Head of caudate nucleus (tissue), 42 donors: ENCODE results near the gene PCP2.
A peak's percentile ranks its signal among the peaks of the same experiment; 100 is the strongest.

Source experiments
- DNase-seq, 42 donors: peaks; one replicate each; pipeline versions ENCODE4 v3.0.0 to v3.0.0-alpha.2; 2020 to 2021; ENCODE audit warnings: mixed read lengths in 7 of 42
- intact Hi-C: fragments of 100-400 bp; cut with DNase I; formaldehyde crosslinking; loops from one replicate; pipeline ENCODE4 v1.15.0; 2022

PCP2 gene

GRCh38 chr19:7642295-7643030, 8.9 kb upstream of the PCP2 start:
- intact Hi-C loops, result no loop called here
- DNase-seq, result no peak

DNA sequence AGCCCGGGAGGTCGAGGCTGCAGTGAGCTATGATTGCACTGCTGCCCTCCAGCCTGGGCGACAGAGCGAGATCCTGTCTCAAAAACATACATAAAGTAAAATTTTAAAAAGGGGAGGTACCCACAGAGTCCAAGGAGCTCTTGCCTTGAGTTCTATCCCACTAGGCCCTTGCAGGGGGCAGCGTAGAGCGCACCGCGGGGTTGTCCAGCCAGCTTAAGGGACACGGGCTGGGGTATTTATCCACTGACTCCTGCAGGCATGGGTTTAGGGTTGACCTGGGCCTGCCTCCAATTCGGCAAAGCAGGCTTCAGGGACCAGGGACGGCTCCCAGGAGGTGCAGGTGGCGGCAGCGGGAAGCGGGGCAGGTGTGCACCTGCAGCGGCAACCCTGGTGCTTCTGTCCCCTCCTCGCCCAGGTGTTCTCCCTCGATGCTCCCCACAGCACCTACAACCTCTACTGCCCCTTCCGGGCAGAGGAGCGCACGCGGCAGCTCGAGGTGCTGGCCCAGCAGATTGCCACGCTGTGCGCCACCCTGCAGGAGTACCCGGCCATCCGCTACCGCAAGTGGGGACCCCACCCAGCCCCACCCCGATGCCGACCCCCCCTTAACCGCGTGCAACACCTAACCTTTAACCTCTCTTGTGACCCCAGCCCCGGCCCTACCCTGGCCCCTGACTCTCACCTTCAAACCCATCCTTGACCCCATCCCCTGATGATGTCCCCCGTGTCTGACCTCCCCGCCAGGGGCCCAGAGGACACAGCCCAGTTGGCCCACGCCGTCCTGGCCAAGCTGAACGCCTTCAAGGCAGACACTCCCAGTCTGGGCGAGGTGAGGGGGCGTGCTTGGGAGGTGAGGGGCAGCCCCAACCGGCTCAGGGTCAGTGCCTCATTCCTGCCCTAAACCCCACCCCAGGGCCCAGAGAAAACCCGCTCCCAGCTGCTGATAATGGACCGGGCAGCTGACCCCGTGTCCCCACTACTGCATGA, 8.1 kb upstream of the PCP2 start:
- DNase-seq, result no peak
- intact Hi-C loops, result no loop called here

- no peak for DNase-seq
- intact Hi-C loops, result no loop called here
Observed at GRCh38 chr19:7640803-7641202, 7.3 kb upstream of the PCP2 start.

- no peak for DNase-seq
- intact Hi-C loops, result no loop called here
Observed at GRCh38 chr19:7639863-7640348, 6.4 kb upstream of the PCP2 start.

- no peak for DNase-seq
- intact Hi-C loops, result no loop called here
Observed at GRCh38 chr19:7638802-7639465, 5.4 kb upstream of the PCP2 start.

DNA sequence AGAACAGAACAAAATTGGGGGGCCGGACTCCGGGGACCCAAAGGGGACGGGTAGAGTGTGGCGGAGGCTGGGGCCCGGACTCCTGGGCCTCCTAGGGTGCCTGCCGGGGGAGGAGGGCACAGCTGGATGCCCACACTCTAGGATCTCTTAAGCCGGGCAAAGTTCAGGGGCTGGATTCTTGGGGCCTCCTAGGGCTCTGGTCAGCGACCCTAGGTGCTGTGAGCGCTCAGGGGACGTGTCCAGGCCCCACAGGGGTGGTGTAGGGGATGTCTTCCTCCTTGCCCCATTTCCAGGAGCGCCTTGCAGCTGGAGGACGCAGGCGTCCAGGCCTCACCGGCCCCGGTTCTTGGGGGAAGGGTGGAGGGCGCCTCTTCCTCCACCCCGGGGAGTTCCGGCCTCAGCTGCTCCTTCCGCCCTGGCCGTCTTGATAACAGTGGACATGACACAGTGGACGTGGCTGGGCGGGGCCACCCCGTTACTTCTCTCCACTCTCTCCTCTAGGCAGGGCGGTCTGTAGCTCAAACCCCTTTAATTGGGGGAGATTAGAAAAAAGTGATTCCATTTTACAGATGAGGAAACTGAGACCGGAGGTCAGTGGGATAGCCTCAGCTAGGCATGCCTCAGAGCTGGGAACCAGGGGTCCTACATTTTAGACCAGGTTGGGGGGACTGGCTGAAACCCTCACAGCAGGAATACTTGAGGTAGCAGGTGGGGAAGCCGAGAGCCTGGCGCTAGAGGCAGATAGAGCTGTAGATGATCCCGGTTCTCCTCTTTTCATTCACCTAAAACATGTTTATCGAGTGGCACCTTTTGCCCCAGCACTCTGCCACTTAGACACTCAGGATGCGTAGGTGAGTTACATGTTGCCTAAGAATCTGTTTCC, 4.1 kb upstream of the PCP2 start:
- DNase-seq, result peak in 10 of 42 donors; percentile 20 to 57 (median 34)
- intact Hi-C loops, result no loop called here

GRCh38 chr19:7636691-7637373, 3.3 kb upstream of the PCP2 start, which contains the start of gene STXBP2:
STXBP2 (plus strand) TSS chr19:7637110; CDS start chr19:7637150, 40 bp downstream.
- DNase-seq, result peak in 25 of 42 donors; percentile 19 to 67 (median 40)
- intact Hi-C loops, result no loop called here

DNA sequence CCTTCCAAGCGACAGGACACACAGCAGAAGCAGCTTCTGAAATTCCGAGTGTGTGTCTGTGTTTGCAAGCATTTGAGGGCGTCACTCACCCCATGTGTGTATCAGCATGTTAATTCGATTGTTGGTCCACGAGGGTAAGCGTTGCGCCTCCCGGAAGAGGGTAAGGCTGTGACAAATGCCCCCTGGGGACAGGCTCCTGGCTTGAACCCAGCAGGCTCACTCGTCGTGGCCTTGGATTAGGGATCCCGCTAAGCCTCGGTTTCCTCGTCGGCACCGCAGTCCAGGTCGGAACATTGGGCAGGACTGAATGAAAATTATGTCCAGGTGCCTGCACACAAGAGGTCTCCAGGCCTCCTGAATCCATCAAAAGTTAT, 2.8 kb upstream of the PCP2 start:
- no peak for DNase-seq
- intact Hi-C loops, result no loop called here

GRCh38 chr19:7635670-7636069, 2.2 kb upstream of the PCP2 start:
- intact Hi-C loops, result no loop called here
- DNase-seq, result no peak

DNA sequence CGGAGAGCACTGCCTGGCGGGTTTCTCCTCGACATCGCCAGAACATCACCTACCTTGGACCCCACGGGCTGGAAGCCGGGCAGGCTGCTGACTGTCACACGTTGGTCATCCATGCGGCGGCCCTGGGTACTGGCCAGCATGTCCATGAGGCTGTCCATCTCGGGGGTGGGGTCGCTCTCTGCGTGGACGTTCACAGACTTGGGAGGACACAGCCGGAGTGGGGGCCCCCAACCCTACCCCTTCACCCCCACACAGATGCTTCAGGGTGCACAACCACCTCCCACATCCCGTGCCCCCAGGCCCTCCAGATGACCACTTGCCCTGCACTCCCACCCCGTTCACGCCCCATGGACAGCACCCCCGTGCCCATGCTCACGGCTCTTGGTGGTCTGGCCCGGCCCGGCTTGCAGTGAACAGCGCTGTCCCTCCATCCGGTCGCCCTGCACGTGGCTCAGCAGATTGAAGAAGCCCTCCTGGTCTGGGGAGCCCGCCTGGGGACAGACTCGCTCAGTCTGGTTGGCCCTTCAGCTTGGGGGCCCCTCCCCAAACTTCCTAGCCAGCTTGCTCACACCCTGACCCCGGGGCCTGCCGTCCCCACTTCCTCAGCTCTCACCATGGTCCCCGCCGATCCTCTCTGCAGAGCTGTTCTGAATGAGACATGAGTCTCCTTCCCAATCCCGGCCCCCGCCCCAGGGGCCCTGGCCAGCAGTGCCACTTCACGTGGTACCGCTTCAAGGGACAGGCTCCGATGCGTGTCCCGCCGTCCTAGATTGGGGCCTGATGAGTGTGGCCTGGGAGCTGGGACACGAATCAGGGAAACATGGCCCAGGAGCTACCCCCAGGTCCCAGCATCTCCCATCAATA, 947 bp downstream of the PCP2 start:
- DNase-seq, result no peak
- intact Hi-C loops, result no loop called here

DNA sequence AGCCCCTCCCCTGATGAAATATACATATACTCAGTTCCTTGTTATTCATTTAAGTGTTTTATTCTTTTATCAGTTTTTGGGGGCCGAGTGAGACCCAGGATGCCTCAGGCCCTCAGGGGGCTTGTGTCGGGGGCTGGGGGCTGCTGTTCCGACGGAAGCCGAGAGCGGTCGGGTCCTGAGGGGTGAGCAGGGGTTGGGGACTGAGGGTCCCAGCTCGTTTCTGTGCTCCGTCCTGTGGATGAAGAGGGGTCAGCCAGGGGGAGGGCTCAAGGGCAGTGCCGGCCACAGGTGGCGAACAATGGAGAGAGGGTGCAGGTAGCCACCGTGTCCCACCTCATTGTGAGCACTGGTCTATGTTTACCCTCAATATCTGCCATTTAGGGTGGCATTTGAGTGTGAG, 1.9 kb downstream of the PCP2 start:
- DNase-seq, result no peak
- intact Hi-C loops, result no loop called here

DNA sequence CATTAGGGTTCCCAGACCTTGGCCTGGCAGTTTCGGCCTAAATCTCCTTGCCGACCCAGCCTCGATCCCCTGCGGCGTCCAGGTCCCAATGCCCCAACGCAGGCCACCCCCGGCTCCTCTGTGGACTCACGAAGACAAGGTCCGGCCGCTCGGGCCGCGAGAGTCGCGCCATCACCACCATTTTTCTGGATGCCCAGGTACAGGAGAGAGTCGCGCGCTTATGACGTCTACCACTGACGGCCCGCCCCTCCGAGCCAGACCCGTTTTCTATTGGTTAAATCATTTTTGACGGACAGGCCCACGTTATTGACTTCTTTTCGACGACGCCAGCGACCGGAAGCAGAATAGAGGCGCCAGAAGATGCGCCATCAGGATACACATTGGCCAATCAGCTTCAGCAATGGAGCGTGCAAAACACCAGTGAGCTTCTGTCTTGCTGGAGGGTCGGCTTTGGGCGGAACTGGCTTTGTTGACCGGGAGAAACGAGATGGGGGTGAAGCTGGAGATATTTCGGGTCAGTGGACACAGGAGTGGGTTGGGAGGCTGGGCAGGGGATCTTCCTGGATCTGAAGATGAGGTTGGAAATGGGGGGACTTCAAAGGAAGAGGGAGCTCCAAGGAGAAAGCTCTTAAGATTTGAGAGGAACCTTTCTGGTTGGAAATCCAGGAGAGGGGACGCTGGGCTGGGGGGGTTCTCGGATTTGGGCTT, 4.0 kb downstream of the PCP2 start, which contains the start of the genes PET100 and XAB2:
Gene PET100 (plus strand): TSS at position 447 of the 708 bp plus-strand sequence. CDS start 41 bp downstream, at position 488.
Gene XAB2 (minus strand): TSS at position 199 of the 708 bp plus-strand sequence. CDS start 18 bp downstream, at position 181.
- intact Hi-C loops, result no loop called here
- peak; percentile 93 to 99 (median 98) for DNase-seq

DNA sequence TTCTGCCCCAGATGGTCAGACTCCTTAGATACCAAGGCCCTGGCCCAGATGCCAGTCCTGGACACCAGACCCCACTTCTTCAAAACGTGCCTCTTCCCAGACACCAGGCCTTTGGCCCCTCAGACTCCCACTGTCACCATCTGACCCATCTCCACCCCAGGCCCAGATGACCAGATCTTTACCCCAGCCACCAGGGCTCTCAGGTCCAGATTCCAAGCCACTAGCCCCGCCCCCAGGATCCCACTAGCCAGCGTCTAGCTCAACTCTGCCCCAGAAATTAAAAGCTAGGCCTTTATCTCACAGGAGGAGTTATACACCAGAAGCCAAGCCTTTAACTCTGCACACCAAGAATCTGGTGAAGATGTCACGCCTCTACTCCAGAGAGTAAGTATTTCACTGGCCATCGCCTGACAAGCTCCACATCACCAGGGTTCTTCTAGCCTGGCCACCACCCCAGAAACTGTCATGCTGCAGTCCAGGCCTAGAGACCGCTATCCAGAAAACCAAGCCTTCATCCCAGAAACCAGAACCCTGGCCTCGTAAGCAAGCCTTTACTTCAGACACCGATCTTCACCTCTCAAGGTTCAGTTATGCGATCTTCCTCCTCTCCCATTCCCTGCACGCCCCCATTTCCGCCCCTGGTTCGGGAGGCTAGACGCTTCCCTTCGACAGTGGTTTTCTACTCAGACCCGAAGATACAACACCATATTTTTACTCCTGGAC, 4.8 kb downstream of the PCP2 start:
- DNase-seq, result no peak
- intact Hi-C loops, result no loop called here

DNA sequence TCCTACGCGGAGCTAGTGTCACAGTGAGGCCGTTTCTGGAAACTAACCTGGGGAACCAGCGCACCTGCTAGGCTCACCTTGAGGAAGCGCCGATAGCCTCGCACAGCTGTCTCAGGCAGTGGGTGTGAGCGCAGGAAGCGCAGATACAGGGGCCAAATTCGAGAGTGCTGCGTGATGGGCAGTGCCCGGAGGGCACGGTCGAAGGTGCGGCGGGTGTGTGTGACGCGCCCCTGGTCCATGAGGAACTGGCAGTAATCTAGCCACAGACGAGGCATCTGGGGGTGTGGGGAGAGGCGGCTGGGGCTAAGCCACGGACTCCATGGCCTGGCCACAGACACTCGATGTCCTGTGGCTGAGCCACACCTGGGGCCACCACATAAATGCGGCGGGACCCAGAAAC, 6.4 kb downstream of the PCP2 start:
- intact Hi-C loops, result no loop called here
- no peak for DNase-seq

DNA sequence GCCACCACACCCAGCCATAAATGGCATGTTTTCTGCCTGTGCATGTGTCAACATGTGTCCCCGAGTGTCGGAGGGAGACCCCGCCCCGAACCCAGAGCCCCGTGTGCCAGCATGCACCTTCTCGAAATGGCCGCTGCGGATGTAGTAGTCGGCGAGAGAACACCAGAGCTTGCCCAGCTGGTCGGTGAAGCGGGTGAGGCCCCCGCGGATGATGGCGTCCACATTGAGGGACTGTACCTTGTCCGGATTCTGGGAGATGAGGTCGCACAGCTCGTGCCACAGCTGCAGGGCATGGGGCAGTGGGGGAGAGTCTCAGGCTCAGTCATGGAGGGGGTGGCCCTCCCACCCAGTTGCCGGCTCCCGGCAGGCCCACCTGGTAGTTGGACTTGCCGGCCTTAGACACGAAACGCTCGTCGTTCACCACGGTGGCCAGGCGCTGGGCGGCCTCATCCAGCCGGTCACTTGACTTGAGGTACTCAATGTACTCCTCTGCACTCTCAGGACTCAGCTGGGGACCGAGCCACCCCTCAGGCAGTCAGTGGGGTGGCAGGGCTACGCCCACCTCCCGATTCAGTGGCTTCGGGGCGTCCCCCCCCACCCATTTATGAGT, 7.7 kb downstream of the PCP2 start:
- intact Hi-C loops, result no loop called here
- DNase-seq, result no peak
